ENCODE measurements around the gene HNRNPCL2.
"Not testable (repeated sequence)": the region's sequence is repeated elsewhere in the genome, so short reads cannot be mapped to it uniquely, and the experiment has no call there.

Gene HNRNPCL2

GRCh38 chr1:13116754-13117153 is at the start of gene HNRNPCL2:
Gene HNRNPCL2 (minus strand): TSS chr1:13116854. CDS start chr1:13116400, 454 bp downstream.
- DNase-seq (ENCODE audit: extremely low read depth, low read depth); H3K4me3 ChIP-seq (replicated peaks; ENCODE audit: low read depth, low read length): not testable (repeated sequence)

- H3K4me3 ChIP-seq (replicated peaks; ENCODE audit: low read depth, low read length); DNase-seq (ENCODE audit: extremely low read depth, low read depth): not testable (repeated sequence)
Measured at GRCh38 chr1:13165531-13165930, 48.9 kb upstream of the HNRNPCL2 start, which contains the start of gene HNRNPCL4. Gene HNRNPCL4 (minus strand): TSS chr1:13165631. CDS start chr1:13165467, 164 bp downstream.

- H3K4me3 ChIP-seq (replicated peaks; ENCODE audit: low read depth, low read length); DNase-seq (ENCODE audit: extremely low read depth, low read depth): not testable (repeated sequence)
Measured at GRCh38 chr1:13155909-13156308, 39.3 kb upstream of the HNRNPCL2 start, which contains the start of gene PRAMEF26. Gene PRAMEF26 (minus strand): TSS chr1:13156009. CDS start chr1:13153095, 2,914 bp downstream.

- not testable (repeated sequence) for DNase-seq (ENCODE audit: extremely low read depth, low read depth); H3K4me3 ChIP-seq (replicated peaks; ENCODE audit: low read depth, low read length)
Measured at GRCh38 chr1:13070474-13070873, 46.2 kb downstream of the HNRNPCL2 start, which contains the start of gene PRAMEF25. Gene PRAMEF25 (plus strand): TSS chr1:13070774. CDS start chr1:13073694, 2,920 bp downstream.
